H1 (cell line): ENCODE data around the gene PIP5K1C. TPM values are rescaled to one million over a fixed set of nuclear protein-coding genes. Genes with fewer than 3 reads are reported as not detected.

Experiments used
- CTCF ChIA-PET: fragments of 300-600 bp; sonication (Branson Sonifier 250); formaldehyde crosslinking; loops from one replicate; lab custom pipeline; 2021; ENCODE audit not compliant: partially characterized antibody; lab: Charles Lee
- POLR2A ChIA-PET: fragments of 300-600 bp; sonication (Branson Sonifier 250); formaldehyde crosslinking; loops from one replicate; lab custom pipeline; 2021; ENCODE audit warnings: inconsistent platforms; ENCODE audit not compliant: partially characterized antibody; lab: Charles Lee
- DNase-seq, 2 experiments: peaks; one replicate each; pipeline versions ENCODE4 v3.0.0 to v3.0.0-alpha.2; 2010 to 2022; ENCODE audit warnings: low spot score in 2 of 2, low read depth in 1 of 2, mixed read lengths in 1 of 2
- FAIRE-seq: peaks from 2 replicates; lab custom pipeline; 2011; peaks lifted over from hg19 to GRCh38; lab: Jason Lieb, UNC
- H2AFZ ChIP-seq: 2 replicates; pipeline ENCODE4 v1.8.1; 2012; ENCODE audit warnings: low read length, inconsistent platforms
- H2AK5ac ChIP-seq: 2 replicates; pipeline ENCODE4 v1.6.1; 2013; ENCODE audit warnings: low read depth, low read length
- H2BK120ac ChIP-seq: replicated peaks from 2 replicates; pipeline ENCODE3; 2013; ENCODE audit warnings: low read depth, low read length, inconsistent platforms
- H2BK12ac ChIP-seq: 2 replicates; pipeline ENCODE4 v1.6.1; 2013; ENCODE audit warnings: low read depth, low read length
- H2BK15ac ChIP-seq: 2 replicates; pipeline ENCODE4 v1.6.1; 2013; ENCODE audit warnings: low read length
- H2BK20ac ChIP-seq: 2 replicates; pipeline ENCODE4 v1.6.1; 2013; ENCODE audit warnings: low read length
- H2BK5ac ChIP-seq: 2 replicates; pipeline ENCODE4 v1.6.1; 2013; ENCODE audit warnings: low read depth, low read length
- H3K14ac ChIP-seq: 2 replicates; pipeline ENCODE4 v1.6.1; 2013; ENCODE audit warnings: inconsistent platforms; ENCODE audit not compliant: insufficient read length
- H3K18ac ChIP-seq: 2 replicates; pipeline ENCODE4 v1.6.1; 2013; ENCODE audit warnings: low read length; ENCODE audit errors: extremely low read depth
- H3K23ac ChIP-seq: 2 replicates; pipeline ENCODE4 v1.6.1; 2013; ENCODE audit warnings: inconsistent platforms; ENCODE audit not compliant: insufficient read length
- H3K23me2 ChIP-seq: 2 replicates; pipeline ENCODE4 v1.6.1; 2013; ENCODE audit warnings: low read depth, low read length
- H3K27ac ChIP-seq: 2 replicates; pipeline ENCODE4 v1.6.1; 2011; ENCODE audit warnings: low read depth, low read length, inconsistent platforms
- H3K27me3 ChIP-seq, 4 experiments: replicated peaks in 1 of 4; 1 replicate in 1 of 4; 2 replicates in 3 of 4; pipeline versions ENCODE4 v1.6.1 to v1.8.1; 2011 to 2013; ENCODE audit warnings: low read length in 3 of 4, mild to moderate bottlenecking in 3 of 4, inconsistent platforms in 2 of 4, mixed read lengths in 2 of 4, moderate library complexity in 1 of 4; ENCODE audit not compliant: control insufficient read depth in 3 of 4, insufficient read depth in 3 of 4; ENCODE audit errors: extremely low read depth in 1 of 4
- H3K36me3 ChIP-seq, 4 experiments: 2 replicates each; pipeline versions ENCODE4 v1.6.1 to v1.8.1; 2011 to 2013; ENCODE audit warnings: mild to moderate bottlenecking in 4 of 4, low read length in 3 of 4, moderate library complexity in 2 of 4, control low read depth in 1 of 4, inconsistent platforms in 1 of 4; ENCODE audit not compliant: insufficient read depth in 4 of 4, control insufficient read depth in 2 of 4
- H3K4ac ChIP-seq: replicated peaks from 2 replicates; pipeline ENCODE3; 2013; ENCODE audit warnings: low read length, low read depth, mixed read lengths, inconsistent platforms; ENCODE audit not compliant: insufficient read length
- H3K4me1 ChIP-seq, 4 experiments: replicated peaks in 1 of 4; 1 replicate in 1 of 4; 2 replicates in 3 of 4; pipeline versions ENCODE4 v1.6.1 to v1.8.1; 2011 to 2013; ENCODE audit warnings: low read length in 3 of 4, inconsistent platforms in 2 of 4, mixed read lengths in 1 of 4; ENCODE audit not compliant: insufficient read depth in 4 of 4, control insufficient read depth in 3 of 4
- H3K4me2 ChIP-seq, 2 experiments: 2 replicates each; pipeline versions ENCODE4 v1.6.1 to v1.8.1; 2011 to 2013; ENCODE audit warnings: low read depth in 2 of 2, low read length in 2 of 2, control low read depth in 1 of 2, inconsistent platforms in 1 of 2, mild to moderate bottlenecking in 1 of 2; ENCODE audit not compliant: insufficient read depth in 1 of 2
- H3K4me3 ChIP-seq, 4 experiments: fragments of 200-600, 300-600 bp in 1 of 4; sonication (generic), shearing (Covaris generic), sonication (Bioruptor Twin) in 1 of 4; 2 replicates each; pipeline versions ENCODE4 v1.5.1 to v1.8.1; 2011 to 2016; ENCODE audit warnings: low read length in 4 of 4, low read depth in 3 of 4, control low read depth in 2 of 4, inconsistent platforms in 2 of 4, mild to moderate bottlenecking in 2 of 4, mixed read lengths in 1 of 4, moderate library complexity in 1 of 4; ENCODE audit not compliant: insufficient read depth in 2 of 4; ENCODE audit errors: extremely low read depth in 1 of 4
- H3K56ac ChIP-seq: replicated peaks from 2 replicates; pipeline ENCODE3; 2013; ENCODE audit warnings: low read depth, mild to moderate bottlenecking, mixed read lengths, low read length, inconsistent platforms; ENCODE audit not compliant: insufficient read length
- H3K79me1 ChIP-seq: 2 replicates; pipeline ENCODE4 v1.6.1; 2013; ENCODE audit warnings: low read depth, low read length, control low read depth
- H3K79me2 ChIP-seq, 2 experiments: 2 replicates each; pipeline versions ENCODE4 v1.6.1 to v1.8.1; 2012 to 2013; ENCODE audit warnings: low read length in 2 of 2, mild to moderate bottlenecking in 2 of 2, inconsistent platforms in 1 of 2; ENCODE audit not compliant: insufficient read depth in 2 of 2, control insufficient read depth in 1 of 2
- H3K9ac ChIP-seq, 4 experiments: replicated peaks in 1 of 4; 1 replicate in 1 of 4; 2 replicates in 3 of 4; pipeline versions ENCODE4 v1.6.1 to v1.8.1; 2011 to 2013; ENCODE audit warnings: low read depth in 3 of 4, low read length in 3 of 4, control low read depth in 2 of 4, mild to moderate bottlenecking in 2 of 4, moderate library complexity in 2 of 4, inconsistent platforms in 1 of 4; ENCODE audit errors: extremely low read depth in 1 of 4
- H3K9me3 ChIP-seq, 2 experiments: 2 replicates each; pipeline versions ENCODE4 v1.6.1 to v1.8.1; 2012 to 2013; ENCODE audit warnings: mild to moderate bottlenecking in 2 of 2, moderate library complexity in 2 of 2, control low read depth in 1 of 2, inconsistent platforms in 1 of 2, low read depth in 1 of 2, low read length in 1 of 2, mixed read lengths in 1 of 2; ENCODE audit not compliant: insufficient read depth in 2 of 2
- H4K20me1 ChIP-seq, 2 experiments: replicated peaks in 1 of 2; 2 replicates each; pipeline versions ENCODE3 to v1.8.1; 2011 to 2013; ENCODE audit warnings: inconsistent platforms in 2 of 2, low read length in 2 of 2, mild to moderate bottlenecking in 1 of 2; ENCODE audit not compliant: insufficient read depth in 2 of 2, control insufficient read depth in 1 of 2
- H4K5ac ChIP-seq: 2 replicates; pipeline ENCODE4 v1.6.1; 2013; ENCODE audit warnings: low read length, low read depth, mixed read lengths, inconsistent platforms; ENCODE audit not compliant: insufficient read length
- H4K8ac ChIP-seq: 2 replicates; pipeline ENCODE4 v1.8.0; 2013; ENCODE audit warnings: mild to moderate bottlenecking, moderate library complexity, low read length, inconsistent platforms; ENCODE audit not compliant: insufficient read depth; ENCODE audit errors: extremely low read depth
- H4K91ac ChIP-seq: replicated peaks from 2 replicates; pipeline ENCODE3; 2013; ENCODE audit warnings: low read length, mixed read lengths, inconsistent platforms; ENCODE audit not compliant: insufficient read length
- ATF3 ChIP-seq: IDR thresholded peaks from 2 replicates; pipeline ENCODE4 v1.6.1; 2011; ENCODE audit warnings: low read depth, mild to moderate bottlenecking, low read length; ENCODE audit not compliant: insufficient read depth
- CBX8 ChIP-seq: fragments of 300-800, 300-1000 bp; sonication (generic); IDR thresholded peaks from 2 replicates; pipeline ENCODE4 v1.7.1; 2016; ENCODE audit warnings: low read depth, low read length, borderline replicate concordance
- CTBP2 ChIP-seq: IDR thresholded peaks from 2 replicates; pipeline ENCODE4 v1.7.0; 2011; ENCODE audit warnings: borderline replicate concordance, mild to moderate bottlenecking, moderate library complexity, mixed read lengths, low read length; ENCODE audit not compliant: insufficient read depth, insufficient read length
- KDM5A ChIP-seq: fragments of 200-600 bp; IDR thresholded peaks from 2 replicates; pipeline ENCODE4 v1.7.1; 2012; ENCODE audit warnings: mild to moderate bottlenecking, low read length, inconsistent platforms, mixed read lengths
- MAFK ChIP-seq: IDR thresholded peaks from 2 replicates; pipeline ENCODE4 v1.6.1; 2012; ENCODE audit warnings: low read depth, mild to moderate bottlenecking, improper control_type of control experiment, low read length
- WGBS, 2 experiments: shearing (Covaris generic) in 1 of 2; methylation state at CpG; one replicate each; pipeline versions ENCODE4 v1.1.6 to v1.1.7; 2013 to 2015; ENCODE audit warnings: low lambda C conversion rate in 2 of 2, mixed read lengths in 2 of 2, inconsistent platforms in 1 of 2, low coverage in 1 of 2, missing lambda C conversion rate in 1 of 2; ENCODE audit not compliant: insufficient replicate concordance in 2 of 2, insufficient coverage in 1 of 2, insufficient read length in 1 of 2; ENCODE audit errors: extremely low coverage in 1 of 2, missing lambda C conversion rate in 1 of 2; 5-methylcytosine and 5-hydroxymethylcytosine counted together
- polyA plus RNA-seq, 7 experiments: library from polyadenylated mRNA; depleted of rRNA in 3 of 7; stranded (reverse) in 5 of 7; unstranded in 2 of 7; fragments of >200 nt in 5 of 7; fragments of 200-250 nt in 2 of 7; gene quantifications; 1 replicate in 5 of 7; 2 replicates in 1 of 7; 4 replicates in 1 of 7; pipeline versions ENCODE4 v1.2.1 to v1.2.3, GENCODE V29; 2011 to 2013; ENCODE audit warnings: missing spikeins in 2 of 7, mixed read lengths in 2 of 7
- total RNA-seq: library from RNA; stranded (reverse); fragmentation: NEBNext Ultra II Directional; extraction: Animal tissue kit (Norgen Biotek cat#: 25700); gene quantifications from 2 replicates; pipeline ENCODE4 v1.2.1, GENCODE V29; 2021

PIP5K1C gene
- total and polyA plus RNA-seq, 2 of the 8 experiments (the other 6 are each of a cell fraction or from before 2014, with no cell fraction given), result 10.6 to 32.9 TPM

GRCh38 chr19:3691372-3691716 is 8.9 kb downstream of the PIP5K1C start:
- Histone ChIP-seq H2BK5ac (no peak overlapping the region; the same call in 1 of the 2 replicates), H3K4me3 (no peak overlapping the region), H3K14ac (no peak overlapping the region), H3K9ac (no peak overlapping the region), H3K56ac (no peak overlapping the region), H4K5ac (no peak overlapping the region), H2BK12ac (no peak overlapping the region), H3K79me2 (peaks cover 0 to 51% of the 10 kb centered on the region in 2 experiments; a peak in 3 of 4 replicates), H3K23ac (no peak overlapping the region), H3K79me1 (peaks cover 19% of the 10 kb centered on the region), H3K4ac (no peak overlapping the region), H3K23me2 (peaks cover 10% of the 10 kb centered on the region; the same call in 1 of the 2 replicates), H3K27ac (no peak overlapping the region), H2AFZ (no peak overlapping the region), H3K4me2 (no peak overlapping the region), H3K4me1 (peaks cover 0 to 13% (median 10%) of the 10 kb centered on the region in 4 experiments; a peak in 5 of 7 replicates), H3K27me3 (no peaks in the 10 kb centered on the region; a peak in 1 of 7 replicates), H2BK20ac (no peak overlapping the region), H4K8ac (no peak overlapping the region), H3K36me3 (no peaks in the 10 kb centered on the region), H2BK15ac (no peak overlapping the region), H3K9me3 (no peaks in the 10 kb centered on the region), H4K91ac (no peak overlapping the region), H2BK120ac (no peak overlapping the region), H2AK5ac (no peak overlapping the region), H3K18ac (no peak overlapping the region), H4K20me1 (peaks cover 12 to 31% of the 10 kb centered on the region in 2 experiments)
- 93% methylated on average over 13 of the region's 16 CpGs; no CpG with 5 or more reads in 1 of the 2 experiments for WGBS, 2 experiments
- ChIA-PET POLR2A (interaction anchor here (0.9 kb wide), 1 partner anchor 9 kb away, joined by 3 read pairs; no protein-coding TSS in a partner anchor), CTCF (interaction anchor here (0.8 to 8.8 kb wide), 13 partner anchors 8 to 98 kb away, joined by 3 to 85 read pairs (median 4); partner anchors contain the start of genes PIP5K1C and TJP3)
- no peak for FAIRE-seq
- DNase-seq, result no peak
- TF ChIP-seq CBX8 (no peak), ATF3 (no peak), MAFK (no peak), CTBP2 (no peak), KDM5A (no peak)
